Measurements from ENCODE around the gene SLC25A40. TPM values are rescaled to one million over a fixed set of nuclear protein-coding genes. Genes with fewer than 3 reads are reported as not detected.

Gene SLC25A40
- total and polyA plus RNA-seq, 2 of the 13 experiments (the other 11 are each of a cell fraction or from before 2014, with no cell fraction given) = 12.9 to 13.6 TPM

DNA sequence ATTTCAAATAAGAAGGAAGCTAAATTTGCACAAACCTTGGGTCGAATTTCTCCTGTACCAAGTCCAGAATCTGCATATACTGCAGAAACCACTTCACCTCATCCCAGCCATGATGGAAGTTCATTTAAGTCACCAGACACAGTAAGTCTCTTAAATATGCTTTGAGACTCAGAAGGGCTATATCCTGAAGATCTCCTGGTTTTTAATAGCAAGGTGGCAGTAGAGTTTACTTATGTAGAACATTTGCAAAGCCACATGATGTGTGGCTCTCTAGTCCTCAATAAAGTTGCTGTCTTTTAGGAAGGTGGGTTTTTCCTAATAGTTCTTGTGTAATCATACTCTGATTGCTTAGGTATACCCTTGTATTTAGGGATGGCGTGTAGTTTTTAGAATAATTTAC is 8.9 kb upstream of the SLC25A40 start:
- Histone ChIP-seq H3K9ac (ENCODE audit: insufficient read depth, low read depth, low read length) (no peak overlapping the region), H3K36me3 (replicated peaks in 1 of 2; ENCODE audit: control insufficient read depth in 1 of 2, insufficient read depth in 2 of 2, low read length in 2 of 2) (peaks cover 7 to 47% of the 10 kb centered on the region in 2 experiments; a peak in 4 of 5 replicates), H4K20me1 (ENCODE audit: insufficient read depth, low read length) (no peaks in the 10 kb centered on the region), H3K27ac (ENCODE audit: extremely low read length, insufficient read depth, low read length) (no peak overlapping the region), H3K4me2 (ENCODE audit: low read depth, low read length) (no peak overlapping the region), H3K27me3 (ENCODE audit: control insufficient read depth in 1 of 2, insufficient read depth in 2 of 2, low read length in 2 of 2) (no peaks in the 10 kb centered on the region), H3K4me1 (ENCODE audit: insufficient read depth, low read length) (peaks cover 18% of the 10 kb centered on the region), H3K9me3 (ENCODE audit: low read length) (no peaks in the 10 kb centered on the region), H2AFZ (ENCODE audit: low read length) (no peak overlapping the region), H3K4me3 (replicated peaks in 1 of 3; ENCODE audit: insufficient read depth in 1 of 3, low read depth in 2 of 3, low read length in 3 of 3) (no peak overlapping the region), H3K79me2 (ENCODE audit: insufficient read depth, low read length) (peaks cover 26% of the 10 kb centered on the region)
- in situ Hi-C loops (cut with HindIII; ENCODE audit: extremely low pct_ligation_motif_present, low pct_unique_long_range_greater_than_20kb) (no loop called here), intact Hi-C loops (cut with micrococcal nuclease; ENCODE audit: unreplicated experiment) (loop anchor here (5.0 kb wide), 1 partner anchor 378 kb away; no protein-coding TSS in a partner anchor)
- no peak for FAIRE-seq
- ChIA-PET CTCF (ENCODE audit: low intra/inter-chr PET ratio, low total read pairs) (interaction anchor here (4.6 kb wide), 1 partner anchor 87 kb away, joined by 29 read pairs; no protein-coding TSS in a partner anchor), POLR2A (no interaction called here)
- no peak for ATAC-seq
- WGBS (ENCODE audit: low lambda C conversion rate) = 94% methylated on average over 2 of the region's 2 CpGs
- DNase-seq (ENCODE audit: low spot score) = no peak
- TF ChIP-seq ZNF781 (CRISPR knock-in tag; IDR thresholded peaks at IDR 0.05; ENCODE audit: borderline replicate concordance, not compliant biosample characterization) (no peak), ZBTB8A (CRISPR knock-in tag; IDR thresholded peaks at IDR 0.05; ENCODE audit: borderline replicate concordance, low read depth) (no peak), ZBTB14 (CRISPR knock-in tag; IDR thresholded peaks at IDR 0.05) (no peak), YY1 (IDR thresholded peaks at IDR 0.05; ENCODE audit: insufficient read depth, insufficient replicate concordance, low read depth, low read length) (no peak)
- BruUV-seq (replicated peaks) = no TSS peak

DNA sequence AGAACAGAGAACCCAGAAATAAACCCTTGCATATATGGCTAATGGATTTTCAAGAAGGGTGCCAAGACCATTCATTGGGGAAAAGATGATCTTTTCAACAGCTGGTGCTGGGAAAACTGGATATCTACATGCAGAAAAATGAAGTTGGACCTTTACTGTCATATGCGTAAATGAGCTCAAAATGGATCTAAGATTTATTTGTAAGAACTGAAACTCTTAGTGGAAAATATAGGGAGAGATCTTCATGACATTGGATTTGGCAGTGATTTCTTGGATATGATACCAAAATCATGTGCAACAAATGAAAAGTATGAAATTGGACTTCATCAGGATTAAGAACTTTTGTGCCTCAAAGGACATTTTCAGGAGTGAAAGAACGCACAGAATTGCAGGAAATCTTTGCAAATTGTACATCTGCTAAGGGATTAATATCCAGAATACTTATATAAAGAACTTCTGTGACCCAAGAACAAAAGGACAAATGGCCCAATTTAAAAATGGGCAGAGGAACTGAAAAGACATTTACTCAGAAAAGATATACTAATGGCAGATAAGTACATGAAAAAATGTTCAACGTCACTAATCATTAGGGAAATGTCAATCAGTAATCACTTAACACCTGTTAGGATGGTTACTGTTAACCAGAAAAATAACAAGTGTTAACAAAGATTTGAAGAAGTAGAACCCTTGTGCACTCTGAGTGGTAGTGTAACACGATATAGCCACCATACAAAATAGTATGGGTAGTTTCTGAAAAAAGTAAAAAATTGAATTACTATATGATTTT is 6.2 kb upstream of the SLC25A40 start:
- H4K20me1 ChIP-seq (ENCODE audit: insufficient read depth, low read length) = no peaks in the 10 kb centered on the region
- POLR2A ChIA-PET = no interaction called here
- 97% methylated on average over 4 of the region's 4 CpGs for WGBS (ENCODE audit: low lambda C conversion rate)
- no peaks in the 10 kb centered on the region for H3K9me3 ChIP-seq (ENCODE audit: low read length)
- peaks cover 5 to 25% of the 10 kb centered on the region in 2 experiments; a peak in 3 of 5 replicates for H3K36me3 ChIP-seq (replicated peaks in 1 of 2; ENCODE audit: control insufficient read depth in 1 of 2, insufficient read depth in 2 of 2, low read length in 2 of 2)
- no peak overlapping the region for H3K9ac ChIP-seq (ENCODE audit: insufficient read depth, low read depth, low read length)
- TF ChIP-seq PAX8 (CRISPR knock-in tag; IDR thresholded peaks at IDR 0.05; ENCODE audit: borderline replicate concordance) (no peak), ZMYM3 (CRISPR knock-in tag; IDR thresholded peaks at IDR 0.05) (no peak), KLF6 (CRISPR knock-in tag; IDR thresholded peaks at IDR 0.05) (no peak), ZNF790 (CRISPR knock-in tag; IDR thresholded peaks at IDR 0.05; ENCODE audit: borderline replicate concordance) (no peak), ZBTB10 (CRISPR knock-in tag; IDR thresholded peaks at IDR 0.05; ENCODE audit: borderline replicate concordance) (no peak)
- H3K4me2 ChIP-seq (ENCODE audit: low read depth, low read length) = no peak overlapping the region
- no peak overlapping the region for H2AFZ ChIP-seq (ENCODE audit: low read length)
- H3K79me2 ChIP-seq (ENCODE audit: insufficient read depth, low read length) = peaks cover 53% of the 10 kb centered on the region
- no peak for DNase-seq (ENCODE audit: low spot score)
- H3K27ac ChIP-seq (ENCODE audit: extremely low read length, insufficient read depth, low read length) = no peak overlapping the region
- intact Hi-C loops (cut with micrococcal nuclease; ENCODE audit: unreplicated experiment) = no loop called here
- CTCF ChIA-PET (ENCODE audit: low intra/inter-chr PET ratio, low total read pairs) = no interaction called here
- H3K4me3 ChIP-seq (replicated peaks in 1 of 3; ENCODE audit: insufficient read depth in 1 of 3, low read depth in 2 of 3, low read length in 3 of 3) = no peak overlapping the region
- no peak for FAIRE-seq
- peaks cover 40% of the 10 kb centered on the region for H3K4me1 ChIP-seq (ENCODE audit: insufficient read depth, low read length)
- no TSS peak for BruUV-seq (replicated peaks)
- in situ Hi-C loops (cut with HindIII; ENCODE audit: extremely low pct_ligation_motif_present, low pct_unique_long_range_greater_than_20kb) = no loop called here
- ATAC-seq = no peak
- no peaks in the 10 kb centered on the region for H3K27me3 ChIP-seq (ENCODE audit: control insufficient read depth in 1 of 2, insufficient read depth in 2 of 2, low read length in 2 of 2)

All from HepG2 (cell line).